Anterior cingulate cortex (tissue), 58 donors: ENCODE data around the gene CD320.
A peak's percentile ranks its signal among the peaks of the same experiment; 100 is the strongest.

ENCODE experiments used
- DNase-seq, 58 donors: peaks; one replicate each; lab custom pipeline; 2025; lab: John Stamatoyannopoulos, UW

The CD320 gene

GRCh38 chr19:8256276-8257051, 51.7 kb downstream of the CD320 start:
- no peak for DNase-seq

- no peak for DNase-seq
Observed at GRCh38 chr19:8255426-8256125, 52.6 kb downstream of the CD320 start.

- DNase-seq: no peak
Observed at GRCh38 chr19:8254286-8255001, 53.7 kb downstream of the CD320 start.

GRCh38 chr19:8253678-8254077, 54.5 kb downstream of the CD320 start:
- DNase-seq: no peak

GRCh38 chr19:8252922-8253589, 55.1 kb downstream of the CD320 start:
- peak in 57 of 58 donors; percentile 12 to 89 (median 60) for DNase-seq
